Amygdala (tissue), 56 donors: ENCODE measurements around the gene TMEM125.

Source experiments
- DNase-seq, 56 donors: peaks; one replicate each; lab custom pipeline; 2025; lab: John Stamatoyannopoulos, UW

The TMEM125 gene

DNA sequence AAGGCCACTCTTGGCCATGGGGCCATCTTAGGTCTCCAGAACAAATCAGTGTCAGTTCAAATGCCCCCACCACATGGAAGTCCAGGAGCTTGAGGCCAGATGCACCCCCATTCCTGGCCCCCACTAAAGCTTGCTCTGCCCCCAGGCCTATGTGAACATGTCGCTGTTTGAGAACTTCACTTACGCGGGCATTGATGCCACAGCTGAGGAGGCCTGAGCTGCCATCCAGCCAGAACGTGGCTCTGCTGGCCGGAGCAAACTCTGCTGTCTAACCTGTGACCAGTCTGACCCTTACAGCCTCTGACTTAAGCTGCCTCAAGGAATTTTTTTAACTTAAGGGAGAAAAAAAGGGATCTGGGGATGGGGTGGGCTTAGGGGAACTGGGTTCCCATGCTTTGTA is 52.7 kb downstream of the TMEM125 start:
- DNase-seq = no peak
